Measurements from ENCODE around the gene ZNF253. TPM values are rescaled to one million over a fixed set of nuclear protein-coding genes. Genes with fewer than 3 reads are reported as not detected.
"Not testable (repeated sequence)": the region's sequence is repeated elsewhere in the genome, so short reads cannot be mapped to it uniquely, and the experiment has no call there.

The ZNF253 gene
- total RNA-seq: 12.1 TPM
- polyA plus RNA-seq: 9.3 TPM
- long read RNA-seq, donor 1, partial matches to known transcripts: 0 of 2 reads
- long read RNA-seq, donor 1, other reads (novel, unspliced or antisense): 0 of 2 reads
- long read RNA-seq, donor 2, transcript ZNF253-203 (4 exons, 3,519 nt): major isoform, 7 of 14 reads
- long read RNA-seq, donor 2, partial matches to known transcripts: 5 of 14 reads
- long read RNA-seq, donor 2, other reads (novel, unspliced or antisense): 0 of 14 reads
- long read RNA-seq, donor 3, transcript ZNF253-203 (4 exons, 3,519 nt): major isoform, 11 of 12 reads
- long read RNA-seq, donor 3, partial matches to known transcripts: 0 of 12 reads
- long read RNA-seq, donor 3, other reads (novel, unspliced or antisense): 0 of 12 reads
- long read RNA-seq, donor 4, partial matches to known transcripts: 0 of 1 reads
- long read RNA-seq, donor 4, other reads (novel, unspliced or antisense): 0 of 1 reads
- long read RNA-seq, donor 5, transcript ZNF253-203 (4 exons, 3,519 nt): minor isoform, 5 of 12 reads
- long read RNA-seq, donor 5, transcript ZNF253-201 (2 exons, 2,268 nt): major isoform, 6 of 12 reads
- long read RNA-seq, donor 5, partial matches to known transcripts: 0 of 12 reads
- long read RNA-seq, donor 5, other reads (novel, unspliced or antisense): 0 of 12 reads
- long read RNA-seq, donor 6, partial matches to known transcripts: 0 of 3 reads
- long read RNA-seq, donor 6, other reads (novel, unspliced or antisense): 0 of 3 reads
- long read RNA-seq, donor 7, partial matches to known transcripts: 0 of 4 reads
- long read RNA-seq, donor 7, other reads (novel, unspliced or antisense): 0 of 4 reads
- long read RNA-seq, donor 8: 0 reads
- long read RNA-seq, donor 9, partial matches to known transcripts: 0 of 5 reads
- long read RNA-seq, donor 9, other reads (novel, unspliced or antisense): 0 of 5 reads
- long read RNA-seq, donor 10, partial matches to known transcripts: 0 of 2 reads
- long read RNA-seq, donor 10, other reads (novel, unspliced or antisense): 0 of 2 reads

- no peaks in the 10 kb centered on the region for H3K27me3 ChIP-seq (ENCODE audit: control insufficient read depth in 2 of 2, insufficient read depth in 1 of 2, low read length in 1 of 2)
- H3K36me3 ChIP-seq (ENCODE audit: control insufficient read depth in 2 of 2, insufficient read depth in 2 of 2, low read length in 1 of 2): no peaks in the 10 kb centered on the region
- H3K4me1 ChIP-seq (ENCODE audit: control insufficient read depth in 2 of 2, insufficient read depth in 2 of 2, low read length in 2 of 2): peaks cover 2 to 3% of the 10 kb centered on the region in 2 donors
- whole genome bisulfite sequencing: under 1% methylated on average over 43 of the region's 43 CpGs
- peak within 1 kb of the TSS; percentile 98 to 99 for H3K27ac ChIP-seq (ENCODE audit: low read depth in 1 of 2, low read length in 1 of 2)
- DNase-seq (ENCODE audit: low read depth in 6 of 9, low spot score in 9 of 9): peak; percentile 88 to 98 (median 93)
- peak within 1 kb of the TSS; percentile 64 to 89 for H3K4me3 ChIP-seq (ENCODE audit: low read length in 2 of 2)
- peaks cover under 1 to 12% of the 10 kb centered on the region in 2 donors for H3K9me3 ChIP-seq (ENCODE audit: control insufficient read depth in 2 of 2, insufficient read depth in 1 of 2, low read length in 1 of 2)
These were observed at the start of gene ZNF253 for GRCh38 chr19:19865750-19866610. TSS of gene ZNF253 (plus strand) at chr19:19865882. CDS start at chr19:19865997, 115 bp downstream.

- no peaks in the 10 kb centered on the region for H3K4me1 ChIP-seq (ENCODE audit: control insufficient read depth in 2 of 2, insufficient read depth in 2 of 2, low read length in 2 of 2)
- WGBS: 93% methylated on average over 9 of the region's 9 CpGs
- peaks cover 11 to 13% of the 10 kb centered on the region in 2 donors for H3K36me3 ChIP-seq (ENCODE audit: control insufficient read depth in 2 of 2, insufficient read depth in 2 of 2, low read length in 1 of 2)
- no peaks in the 10 kb centered on the region for H3K27me3 ChIP-seq (ENCODE audit: control insufficient read depth in 2 of 2, insufficient read depth in 1 of 2, low read length in 1 of 2)
- H3K4me3 ChIP-seq (ENCODE audit: low read length in 2 of 2): no peak overlapping the region
- peaks cover 5 to 36% of the 10 kb centered on the region in 2 donors for H3K9me3 ChIP-seq (ENCODE audit: control insufficient read depth in 2 of 2, insufficient read depth in 1 of 2, low read length in 1 of 2)
- DNase-seq (ENCODE audit: low read depth in 6 of 9, low spot score in 9 of 9): no peak
- no peak overlapping the region for H3K27ac ChIP-seq (ENCODE audit: low read depth in 1 of 2, low read length in 1 of 2)
These were observed 49.0 kb upstream of the ZNF253 start for GRCh38 chr19:19816679-19817078.

DNA sequence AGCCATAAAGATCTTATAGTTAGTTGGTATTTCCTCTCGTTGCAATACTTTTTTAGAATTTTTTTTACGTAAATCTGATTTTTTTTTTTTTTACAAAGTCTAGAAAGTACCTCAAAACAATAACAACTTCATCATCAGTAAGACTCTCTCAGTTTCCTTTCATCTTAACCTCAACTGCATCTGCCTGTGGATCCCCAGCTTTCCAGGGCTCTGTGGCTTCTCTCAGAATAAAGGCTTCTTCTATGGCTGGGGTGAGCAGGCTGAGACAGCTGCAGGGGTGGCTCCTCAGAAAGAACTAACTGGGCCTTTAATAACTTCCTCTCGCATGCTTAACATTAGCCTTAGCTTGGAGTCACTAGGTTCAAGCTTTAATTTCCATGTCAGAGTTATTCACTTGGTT, 48.3 kb upstream of the ZNF253 start:
- H3K36me3 ChIP-seq (ENCODE audit: control insufficient read depth in 2 of 2, insufficient read depth in 2 of 2, low read length in 1 of 2): peaks cover 11 to 13% of the 10 kb centered on the region in 2 donors
- H3K9me3 ChIP-seq (ENCODE audit: control insufficient read depth in 2 of 2, insufficient read depth in 1 of 2, low read length in 1 of 2): peaks cover 5 to 40% of the 10 kb centered on the region in 2 donors
- no peaks in the 10 kb centered on the region for H3K27me3 ChIP-seq (ENCODE audit: control insufficient read depth in 2 of 2, insufficient read depth in 1 of 2, low read length in 1 of 2)
- peaks cover 0 to 3% of the 10 kb centered on the region in 2 donors for H3K4me1 ChIP-seq (ENCODE audit: control insufficient read depth in 2 of 2, insufficient read depth in 2 of 2, low read length in 2 of 2)
- WGBS: 68% methylated on average over 3 of the region's 3 CpGs
- H3K27ac ChIP-seq (ENCODE audit: low read depth in 1 of 2, low read length in 1 of 2): peak overlapping the region in 1 of 2 donors; percentile 42
- H3K4me3 ChIP-seq (ENCODE audit: low read length in 2 of 2): no peak overlapping the region
- DNase-seq (ENCODE audit: low read depth in 6 of 9, low spot score in 9 of 9): peak in 7 of 9 donors; percentile 9 to 56 (median 14)

GRCh38 chr19:19820774-19821320, 44.8 kb upstream of the ZNF253 start:
- peak overlapping the region; percentile 60 to 81 for H3K4me3 ChIP-seq (ENCODE audit: low read length in 2 of 2)
- no peaks in the 10 kb centered on the region for H3K27me3 ChIP-seq (ENCODE audit: control insufficient read depth in 2 of 2, insufficient read depth in 1 of 2, low read length in 1 of 2)
- DNase-seq (ENCODE audit: low read depth in 6 of 9, low spot score in 9 of 9): peak in 1 of 9 donors; percentile 9
- WGBS: 24% methylated on average over 17 of the region's 17 CpGs
- peaks cover 5 to 6% of the 10 kb centered on the region in 2 donors for H3K36me3 ChIP-seq (ENCODE audit: control insufficient read depth in 2 of 2, insufficient read depth in 2 of 2, low read length in 1 of 2)
- H3K27ac ChIP-seq (ENCODE audit: low read depth in 1 of 2, low read length in 1 of 2): peak overlapping the region; percentile 98
- H3K9me3 ChIP-seq (ENCODE audit: control insufficient read depth in 2 of 2, insufficient read depth in 1 of 2, low read length in 1 of 2): peaks cover 3 to 38% of the 10 kb centered on the region in 2 donors
- peaks cover 0 to 3% of the 10 kb centered on the region in 2 donors for H3K4me1 ChIP-seq (ENCODE audit: control insufficient read depth in 2 of 2, insufficient read depth in 2 of 2, low read length in 2 of 2)

- H3K27ac ChIP-seq (ENCODE audit: low read depth in 1 of 2, low read length in 1 of 2): peak within 1 kb of the TSS; percentile 98
- peak; percentile 87 to 97 (median 90) for DNase-seq (ENCODE audit: low read depth in 6 of 9, low spot score in 9 of 9)
- no peaks in the 10 kb centered on the region for H3K27me3 ChIP-seq (ENCODE audit: control insufficient read depth in 2 of 2, insufficient read depth in 1 of 2, low read length in 1 of 2)
- 2% methylated on average over 28 of the region's 28 CpGs for WGBS
- H3K9me3 ChIP-seq (ENCODE audit: control insufficient read depth in 2 of 2, insufficient read depth in 1 of 2, low read length in 1 of 2): peaks cover 3 to 37% of the 10 kb centered on the region in 2 donors
- H3K36me3 ChIP-seq (ENCODE audit: control insufficient read depth in 2 of 2, insufficient read depth in 2 of 2, low read length in 1 of 2): peaks cover 5 to 6% of the 10 kb centered on the region in 2 donors
- peak within 1 kb of the TSS; percentile 60 to 81 for H3K4me3 ChIP-seq (ENCODE audit: low read length in 2 of 2)
- peaks cover 0 to 3% of the 10 kb centered on the region in 2 donors for H3K4me1 ChIP-seq (ENCODE audit: control insufficient read depth in 2 of 2, insufficient read depth in 2 of 2, low read length in 2 of 2)
These were observed 44.2 kb upstream of the ZNF253 start, which contains the start of gene ZNF506 for GRCh38 chr19:19821366-19821951. TSS of gene ZNF506 (minus strand) at chr19:19821750. CDS start at chr19:19821603, 147 bp downstream.

GRCh38 chr19:19821976-19822375, 43.7 kb upstream of the ZNF253 start:
- WGBS: 5% methylated on average over 11 of the region's 11 CpGs
- DNase-seq (ENCODE audit: low read depth in 6 of 9, low spot score in 9 of 9); H3K4me1 ChIP-seq (ENCODE audit: control insufficient read depth in 2 of 2, insufficient read depth in 2 of 2, low read length in 2 of 2); H3K36me3 ChIP-seq (ENCODE audit: control insufficient read depth in 2 of 2, insufficient read depth in 2 of 2, low read length in 1 of 2); H3K27me3 ChIP-seq (ENCODE audit: control insufficient read depth in 2 of 2, insufficient read depth in 1 of 2, low read length in 1 of 2): not testable (repeated sequence)
- peak overlapping the region; percentile 78 to 98 for H3K27ac ChIP-seq (ENCODE audit: low read depth in 1 of 2, low read length in 1 of 2)
- peak overlapping the region; percentile 60 to 81 for H3K4me3 ChIP-seq (ENCODE audit: low read length in 2 of 2)
- peaks cover 4 to 32% of the 10 kb centered on the region in 2 donors for H3K9me3 ChIP-seq (ENCODE audit: control insufficient read depth in 2 of 2, insufficient read depth in 1 of 2, low read length in 1 of 2)

DNA sequence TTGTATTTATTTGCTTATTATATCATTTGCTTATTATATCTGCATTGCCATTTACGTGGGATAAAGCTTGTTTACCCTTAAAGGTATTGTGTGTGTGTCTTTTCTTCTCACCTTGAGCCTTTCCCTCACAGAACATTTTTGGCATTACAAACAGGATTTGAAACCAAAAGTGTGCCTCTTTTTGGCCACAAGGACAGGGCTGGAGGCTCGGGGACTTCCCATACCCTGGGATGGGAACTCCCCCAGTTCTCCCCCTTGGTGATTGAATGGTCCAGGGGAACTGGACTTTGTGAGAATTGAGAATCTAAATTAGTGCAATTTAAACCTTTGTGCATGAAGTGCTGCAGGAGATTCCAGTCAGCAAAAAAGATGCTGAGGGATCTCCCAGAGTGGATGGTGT, 41.8 kb upstream of the ZNF253 start:
- DNase-seq (ENCODE audit: low read depth in 6 of 9, low spot score in 9 of 9): no peak
- Histone ChIP-seq H3K27ac (ENCODE audit: low read depth in 1 of 2, low read length in 1 of 2) (no peak overlapping the region), H3K27me3 (ENCODE audit: control insufficient read depth in 2 of 2, insufficient read depth in 1 of 2, low read length in 1 of 2) (no peaks in the 10 kb centered on the region), H3K9me3 (ENCODE audit: control insufficient read depth in 2 of 2, insufficient read depth in 1 of 2, low read length in 1 of 2) (peaks cover 3 to 22% of the 10 kb centered on the region in 2 donors), H3K4me3 (ENCODE audit: low read length in 2 of 2) (no peak overlapping the region), H3K36me3 (ENCODE audit: control insufficient read depth in 2 of 2, insufficient read depth in 2 of 2, low read length in 1 of 2) (peaks cover 3 to 4% of the 10 kb centered on the region in 2 donors), H3K4me1 (ENCODE audit: control insufficient read depth in 2 of 2, insufficient read depth in 2 of 2, low read length in 2 of 2) (peaks cover 0 to 3% of the 10 kb centered on the region in 2 donors)
- 90% methylated on average over 2 of the region's 2 CpGs for WGBS
